GM21447 (cell line): ENCODE measurements around the gene ABL2.
A peak's percentile ranks its signal among the peaks of the same experiment; 100 is the strongest.
"Not testable (repeated sequence)": the region's sequence is repeated elsewhere in the genome, so short reads cannot be mapped to it uniquely, and the experiment has no call there.

Experiments used
- ATAC-seq: cut with Tn5 transposase; IDR thresholded peaks from one replicate; pipeline ENCODE4 v1.9.1; 2021; ENCODE audit not compliant: unreplicated experiment

ABL2 gene

GRCh38 chr1:179137617-179138255 lies 91.7 kb downstream of the ABL2 start:
- ATAC-seq = no peak

DNA sequence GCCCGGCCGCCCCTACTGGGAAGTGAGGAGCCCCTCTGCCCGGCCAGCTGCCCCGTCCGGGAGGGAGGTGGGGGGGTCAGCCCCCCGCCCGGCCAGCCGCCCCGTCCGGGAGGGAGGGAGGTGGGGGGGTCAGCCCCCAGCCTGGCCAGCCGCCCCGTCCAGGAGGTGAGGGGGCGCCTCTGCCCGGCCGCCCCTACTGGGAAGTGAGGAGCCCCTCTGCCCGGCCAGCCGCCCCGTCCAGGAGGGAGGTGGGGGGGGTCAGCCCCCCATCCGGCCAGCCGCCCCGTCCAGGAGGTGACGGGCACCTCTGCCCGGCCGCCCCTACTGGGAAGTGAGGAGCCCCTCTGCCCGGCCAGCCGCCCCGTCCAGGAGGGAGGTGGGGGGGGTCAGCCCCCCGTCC lies 93.8 kb downstream of the ABL2 start:
- not testable (repeated sequence) for ATAC-seq

GRCh38 chr1:179135168-179135567 lies 94.3 kb downstream of the ABL2 start:
- ATAC-seq = not testable (repeated sequence)

DNA sequence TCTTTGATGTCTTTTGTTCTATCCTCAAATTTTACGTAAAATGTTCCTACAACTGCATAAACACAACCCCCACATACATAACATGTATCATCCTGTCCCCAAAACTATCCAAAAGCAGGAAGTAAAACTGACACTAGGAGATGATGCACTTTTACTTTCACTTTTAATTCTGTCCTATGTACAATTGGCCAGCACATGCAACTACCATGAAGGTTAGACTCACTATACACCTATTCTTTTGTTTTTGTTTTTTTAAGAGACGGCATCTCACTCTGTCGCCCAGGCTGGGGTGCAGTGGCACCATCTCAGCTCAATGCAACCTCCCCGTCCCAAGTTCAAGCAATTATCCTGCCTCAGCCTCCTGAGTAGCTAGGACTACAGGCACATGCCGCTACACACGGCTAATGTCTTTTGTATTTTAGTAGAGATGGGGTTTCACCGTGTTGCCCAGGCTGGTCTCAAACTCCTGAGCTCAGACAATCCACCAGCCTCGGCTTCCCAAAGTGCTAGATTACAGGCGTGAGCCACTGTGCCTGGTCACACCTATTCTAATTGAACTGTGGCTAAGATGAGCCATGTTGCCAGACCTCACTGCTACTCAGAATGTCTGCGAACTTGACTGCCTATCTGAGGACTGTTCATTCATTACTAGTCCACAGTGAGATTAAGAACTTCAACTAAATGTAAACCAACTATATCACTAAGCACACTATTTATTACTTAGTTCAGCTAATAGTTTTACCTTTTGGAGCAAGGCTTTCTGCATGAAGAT lies 99.6 kb downstream of the ABL2 start:
- peak; percentile 98 for ATAC-seq

GRCh38 chr1:179128520-179128919 lies 101.0 kb downstream of the ABL2 start:
- no peak for ATAC-seq

DNA sequence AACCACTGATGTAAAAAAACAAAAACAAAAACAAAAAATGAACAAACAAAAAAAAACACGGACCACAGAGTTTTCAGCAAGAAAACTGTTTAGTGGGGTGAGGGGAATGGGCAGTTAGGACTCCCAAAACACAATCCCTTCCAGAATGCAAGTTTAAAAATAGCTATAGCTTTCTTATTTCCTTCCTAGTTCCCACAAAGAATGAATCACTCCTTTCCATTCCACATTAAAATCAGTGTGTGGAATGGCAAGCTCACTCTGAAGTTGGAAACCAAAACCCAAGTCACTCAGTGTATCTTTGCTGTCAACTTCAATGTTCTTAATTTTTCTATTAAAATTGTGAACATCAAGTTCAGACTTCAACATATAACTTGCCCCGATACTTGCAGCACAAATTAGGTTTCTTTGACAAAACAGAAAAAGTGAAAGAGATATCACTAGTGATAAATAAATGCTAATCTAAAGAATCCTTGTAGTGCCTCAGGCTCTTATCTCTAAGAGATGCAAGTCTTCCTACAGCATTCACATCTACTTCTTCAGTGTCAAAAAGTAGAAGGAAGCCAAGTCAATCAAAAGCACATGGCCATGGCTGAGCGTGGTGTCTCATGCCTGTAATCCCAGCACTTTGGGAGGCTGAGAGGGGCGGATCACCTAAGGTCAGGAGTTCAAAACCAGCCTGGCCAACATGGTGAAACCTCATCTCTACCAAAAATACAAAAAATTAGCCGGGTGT lies 102.1 kb downstream of the ABL2 start:
- ATAC-seq = no peak

- ATAC-seq = no peak
These were observed 103.0 kb downstream of the ABL2 start for GRCh38 chr1:179126338-179127060.

- ATAC-seq = no peak
These were observed 104.6 kb downstream of the ABL2 start for GRCh38 chr1:179124873-179125272.

- no peak for ATAC-seq
These were observed 108.1 kb downstream of the ABL2 start for GRCh38 chr1:179121159-179121938.

DNA sequence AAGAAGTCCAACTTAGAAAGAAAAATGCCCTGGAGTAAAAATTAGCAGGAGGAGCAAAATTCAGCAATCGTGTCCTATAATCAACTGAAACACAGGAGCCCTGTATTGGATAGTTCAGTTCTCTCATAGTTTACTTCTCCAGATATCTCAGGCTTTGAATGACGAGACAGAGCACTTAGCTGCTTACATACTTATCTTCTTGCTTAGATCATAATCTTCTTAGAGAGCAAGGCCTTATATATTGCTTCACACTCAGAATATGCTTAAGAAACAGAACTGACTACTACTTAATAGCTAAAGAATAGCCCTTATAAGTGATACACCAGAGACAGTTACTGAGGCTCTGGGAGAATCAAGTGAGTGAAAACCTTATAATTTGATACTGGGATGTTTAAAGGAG lies 108.7 kb downstream of the ABL2 start:
- no peak for ATAC-seq

DNA sequence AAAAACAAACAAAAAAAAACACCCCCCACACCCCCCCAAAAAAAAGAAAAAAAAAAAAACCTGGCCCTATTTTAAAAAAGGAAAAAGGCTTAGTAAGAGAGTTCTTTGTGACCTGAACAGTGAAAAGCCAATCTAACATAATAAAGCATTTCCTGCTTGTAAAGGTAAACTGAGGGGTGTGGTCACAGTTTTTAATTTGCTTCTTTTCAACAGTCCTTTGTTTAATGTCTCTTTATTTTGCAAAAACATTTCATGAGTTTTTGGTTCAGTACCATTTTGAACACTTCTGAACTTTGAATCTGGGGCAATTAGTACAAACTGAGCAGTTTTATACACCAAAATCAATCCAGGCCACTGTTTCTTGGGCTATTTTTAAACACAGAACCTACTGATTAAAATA lies 110.0 kb downstream of the ABL2 start:
- ATAC-seq = no peak

DNA sequence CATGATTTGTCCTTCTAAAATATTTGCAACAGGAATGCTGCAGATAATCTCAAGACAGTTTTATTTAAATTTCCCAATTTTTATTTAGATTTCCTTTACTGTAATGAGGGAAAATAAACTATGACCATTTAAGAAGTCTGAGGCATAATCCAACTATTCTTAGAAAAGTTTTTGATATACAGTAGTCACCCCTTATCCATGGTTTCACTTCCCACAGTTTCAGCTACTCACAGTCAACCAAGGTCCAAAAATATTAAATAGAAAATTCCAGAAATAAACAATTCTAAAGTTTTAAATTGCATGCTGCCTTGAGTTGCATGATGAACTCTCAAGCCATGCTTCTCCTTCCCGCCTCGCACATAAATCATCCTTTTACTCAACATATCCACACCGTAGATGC lies 114.3 kb downstream of the ABL2 start:
- no peak for ATAC-seq

DNA sequence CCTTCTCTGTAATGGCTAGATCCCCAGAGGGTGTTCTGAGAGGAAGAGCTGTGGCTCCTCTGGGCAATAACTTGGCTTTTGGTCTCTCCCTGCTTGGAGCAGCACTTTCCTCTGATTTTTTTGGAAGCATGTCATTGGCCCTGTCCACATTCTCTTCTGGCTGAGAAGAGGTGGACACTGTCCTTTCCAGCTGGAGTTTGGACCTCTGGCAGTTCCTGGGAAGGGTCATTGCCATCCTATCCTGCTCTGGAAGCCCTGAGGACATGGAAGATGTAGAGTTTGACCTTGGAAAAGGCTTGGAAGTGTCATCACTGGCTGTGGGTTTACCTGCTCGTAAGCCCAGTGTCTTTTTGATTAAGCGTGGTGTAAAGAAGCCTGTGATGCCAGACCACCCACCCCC lies 120.8 kb downstream of the ABL2 start:
- no peak for ATAC-seq

GRCh38 chr1:179107706-179108629 lies 121.5 kb downstream of the ABL2 start:
- no peak for ATAC-seq

- ATAC-seq = no peak
These were observed 124.1 kb downstream of the ABL2 start for GRCh38 chr1:179105393-179105792.

DNA sequence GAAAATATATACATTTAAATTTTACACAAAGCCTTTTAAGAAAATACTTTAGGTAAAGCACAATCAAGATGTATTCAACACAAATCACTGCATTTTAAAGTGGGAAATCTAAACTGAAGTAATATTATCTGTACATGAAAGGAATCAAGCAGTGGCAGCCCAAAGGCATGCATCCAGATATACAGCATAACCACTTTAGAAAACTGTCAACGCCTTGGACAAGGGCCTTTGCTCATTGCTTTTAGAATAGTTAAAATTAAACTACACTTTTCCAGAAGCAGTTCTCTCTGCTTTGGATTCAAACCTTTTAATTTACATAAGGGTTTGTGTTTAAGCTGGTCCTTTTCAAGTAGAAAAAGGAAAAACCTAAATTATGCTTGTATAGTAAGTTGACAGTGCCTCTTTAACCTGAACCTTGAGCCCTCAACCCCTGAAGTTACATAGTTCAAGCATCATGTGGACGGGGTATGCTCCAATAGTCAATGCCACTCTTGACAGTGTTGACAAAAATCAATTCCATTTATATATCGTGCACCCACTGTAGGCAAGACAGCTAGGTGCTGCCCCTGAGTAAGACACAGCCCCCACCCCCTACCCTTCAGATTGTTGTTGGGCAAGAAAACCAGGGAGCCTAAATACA lies 124.7 kb downstream of the ABL2 start:
- no peak for ATAC-seq

- no peak for ATAC-seq
These were observed 125.5 kb downstream of the ABL2 start for GRCh38 chr1:179103999-179104398.

GRCh38 chr1:179101566-179101965 lies 127.9 kb downstream of the ABL2 start:
- no peak for ATAC-seq

- no peak for ATAC-seq
These were observed 129.6 kb downstream of the ABL2 start for GRCh38 chr1:179099891-179100290.
